IMR-90 (cell line): Measurements from ENCODE around the gene KL. TPM values are rescaled to one million over a fixed set of nuclear protein-coding genes. Genes with fewer than 3 reads are reported as not detected.

Experiments used
- ATAC-seq: fragments of 200-7000 bp; cut with Tn5 transposase; 2 replicates; pipeline ENCODE4 v1.9.1; 2020; ENCODE audit warnings: low read depth, mild to moderate bottlenecking, moderate library complexity
- BruUV-seq: library from RNA; stranded (reverse); fragments of 400-500 nt; replicated peaks from 2 replicates; lab custom pipeline; 2021; lab: Mats Ljungman, UMichigan
- CTCF ChIA-PET: fragments of 300-600 bp; formaldehyde crosslinking; extraction: SDS; loops from one replicate; lab custom pipeline; 2021; ENCODE audit warnings: antibody characterized with exemption; lab: Yijun Ruan, JAX
- POLR2A ChIA-PET: fragments of 300-600 bp; sonication (Branson Sonifier 250); formaldehyde crosslinking; loops from one replicate; lab custom pipeline; 2022; ENCODE audit warnings: antibody characterized with exemption; ENCODE audit not compliant: unreplicated experiment; lab: Charles Lee
- DNase-seq: peaks from one replicate; pipeline ENCODE4 v3.0.0; 2013
- H2AFZ ChIP-seq: replicated peaks from 2 replicates; pipeline ENCODE3; 2013; ENCODE audit warnings: low read length, mild to moderate bottlenecking; ENCODE audit not compliant: poor library complexity
- H2AK5ac ChIP-seq: 2 replicates; pipeline ENCODE4 v1.6.1; 2013; ENCODE audit warnings: low read depth, low read length, inconsistent platforms
- H2AK9ac ChIP-seq: replicated peaks from 2 replicates; pipeline ENCODE3; 2013; ENCODE audit warnings: mild to moderate bottlenecking, low read depth, low read length, moderate library complexity; ENCODE audit not compliant: poor library complexity
- H2BK120ac ChIP-seq: 2 replicates; pipeline ENCODE4 v1.6.1; 2013; ENCODE audit warnings: low read depth, low read length, inconsistent platforms
- H2BK15ac ChIP-seq: 3 replicates; pipeline ENCODE4 v1.6.1; 2013; ENCODE audit warnings: low read depth, low read length, inconsistent platforms
- H2BK20ac ChIP-seq: 2 replicates; pipeline ENCODE4 v1.6.1; 2013; ENCODE audit warnings: low read depth, mild to moderate bottlenecking, inconsistent platforms, low read length, moderate library complexity
- H2BK5ac ChIP-seq: 2 replicates; pipeline ENCODE4 v1.6.1; 2013; ENCODE audit warnings: mild to moderate bottlenecking, low read depth, low read length, inconsistent platforms; ENCODE audit not compliant: poor library complexity, severe bottlenecking
- H3K14ac ChIP-seq: replicated peaks from 2 replicates; pipeline ENCODE4 v1.6.1; 2013; ENCODE audit warnings: low read depth, low read length, inconsistent platforms
- H3K18ac ChIP-seq: 2 replicates; pipeline ENCODE4 v1.6.1; 2013; ENCODE audit warnings: low read depth, low read length, control low read depth
- H3K23ac ChIP-seq: 2 replicates; pipeline ENCODE4 v1.6.1; 2013; ENCODE audit warnings: low read depth, low read length, inconsistent platforms
- H3K27ac ChIP-seq: 2 replicates; pipeline ENCODE4 v1.5.1; 2013; ENCODE audit warnings: mild to moderate bottlenecking, control low read depth, low read length; ENCODE audit not compliant: insufficient read depth
- H3K27me3 ChIP-seq: 2 replicates; pipeline ENCODE4 v1.6.1; 2013; ENCODE audit warnings: low read length; ENCODE audit not compliant: control insufficient read depth, insufficient read depth
- H3K36me3 ChIP-seq: 2 replicates; pipeline ENCODE4 v1.6.1; 2013; ENCODE audit warnings: low read length, mixed read lengths; ENCODE audit not compliant: control insufficient read depth, insufficient read depth
- H3K4ac ChIP-seq: 2 replicates; pipeline ENCODE4 v1.6.1; 2013; ENCODE audit warnings: low read depth, low read length, inconsistent platforms
- H3K4me1 ChIP-seq: 2 replicates; pipeline ENCODE4 v1.6.1; 2013; ENCODE audit warnings: low read length, mixed read lengths; ENCODE audit not compliant: control insufficient read depth, insufficient read depth
- H3K4me2 ChIP-seq: 2 replicates; pipeline ENCODE4 v1.6.1; 2013; ENCODE audit warnings: low read depth, mild to moderate bottlenecking, control low read depth, low read length, moderate library complexity
- H3K4me3 ChIP-seq: 2 replicates; pipeline ENCODE4 v1.5.1; 2013; ENCODE audit warnings: low read depth, mild to moderate bottlenecking, control low read depth, low read length, moderate library complexity; ENCODE audit not compliant: insufficient read depth
- H3K56ac ChIP-seq: 2 replicates; pipeline ENCODE4 v1.6.1; 2013; ENCODE audit warnings: low read length, inconsistent platforms; ENCODE audit not compliant: insufficient read depth; ENCODE audit errors: extremely low read depth
- H3K79me1 ChIP-seq, 2 experiments: 2 replicates each; pipeline ENCODE4 v1.6.1; 2013; ENCODE audit warnings: low read length in 2 of 2, inconsistent platforms in 1 of 2, low read depth in 1 of 2
- H3K9ac ChIP-seq: 2 replicates; pipeline ENCODE4 v1.6.1; 2013; ENCODE audit warnings: low read depth, low read length, control low read depth
- H3K9me1 ChIP-seq: 2 replicates; pipeline ENCODE4 v1.6.1; 2013; ENCODE audit warnings: low read length, inconsistent platforms; ENCODE audit not compliant: insufficient read depth
- H3K9me3 ChIP-seq: 2 replicates; pipeline ENCODE4 v1.6.1; 2013; ENCODE audit warnings: low read length; ENCODE audit not compliant: control insufficient read depth, insufficient read depth
- H4K20me1 ChIP-seq: 2 replicates; pipeline ENCODE4 v1.6.1; 2013; ENCODE audit warnings: low read length, inconsistent platforms; ENCODE audit not compliant: insufficient read depth
- H4K5ac ChIP-seq: 2 replicates; pipeline ENCODE4 v1.6.1; 2013; ENCODE audit warnings: mild to moderate bottlenecking, low read depth, low read length, control low read depth
- H4K8ac ChIP-seq, 2 experiments: 2 replicates each; pipeline ENCODE4 v1.6.1; 2013; ENCODE audit warnings: low read depth in 2 of 2, low read length in 2 of 2, control low read depth in 1 of 2, inconsistent platforms in 1 of 2
- H4K91ac ChIP-seq: 2 replicates; pipeline ENCODE4 v1.6.1; 2013; ENCODE audit warnings: low read depth, low read length, inconsistent platforms; ENCODE audit not compliant: insufficient read depth
- CEBPB ChIP-seq: IDR thresholded peaks from 2 replicates; pipeline ENCODE4 v1.6.1; 2012; ENCODE audit warnings: low read depth, low read length, improper control_type of control experiment
- CHD1 ChIP-seq: IDR thresholded peaks from 2 replicates; pipeline ENCODE4 v1.6.1; 2012; ENCODE audit warnings: low read depth, low read length, improper control_type of control experiment
- FOS ChIP-seq: fragments of 150-350 bp; IDR thresholded peaks from 2 replicates; pipeline ENCODE4 v1.6.1; 2016; ENCODE audit warnings: low read depth, low read length
- MAFK ChIP-seq: IDR thresholded peaks from 2 replicates; pipeline ENCODE4 v1.6.1; 2012; ENCODE audit warnings: low read depth, low read length, improper control_type of control experiment
- MAZ ChIP-seq: IDR thresholded peaks from 2 replicates; pipeline ENCODE4 v1.6.1; 2012; ENCODE audit warnings: low read depth, mild to moderate bottlenecking, low read length, improper control_type of control experiment, moderate library complexity, borderline replicate concordance
- MXI1 ChIP-seq: IDR thresholded peaks from 2 replicates; pipeline ENCODE4 v1.6.1; 2012; ENCODE audit warnings: low read depth, mild to moderate bottlenecking, low read length, moderate library complexity, borderline replicate concordance
- NFE2L2 ChIP-seq: fragments of 150-350 bp; IDR thresholded peaks from 2 replicates; pipeline ENCODE4 v1.6.1; 2016; ENCODE audit warnings: low read depth, mild to moderate bottlenecking, low read length
- POLR2A ChIP-seq: IDR thresholded peaks from 2 replicates; pipeline ENCODE4 v1.6.1; 2012; ENCODE audit warnings: mild to moderate bottlenecking, low read depth, low read length
- RAD21 ChIP-seq: IDR thresholded peaks from 2 replicates; pipeline ENCODE4 v1.6.1; 2012; ENCODE audit warnings: low read length, improper control_type of control experiment
- RFX5 ChIP-seq: IDR thresholded peaks from 2 replicates; pipeline ENCODE4 v1.8.0; 2012; ENCODE audit warnings: low read depth, mild to moderate bottlenecking, low read length, moderate library complexity
- SMC3 ChIP-seq: fragments of 150-350 bp; IDR thresholded peaks from 2 replicates; pipeline ENCODE4 v1.6.1; 2016; ENCODE audit warnings: low read depth, mild to moderate bottlenecking, antibody characterized with exemption, low read length, moderate library complexity
- WGBS, 2 experiments: methylation state at CpG; one replicate each; pipeline versions ENCODE4 v1.1.5 to v1.1.7; 2013; ENCODE audit warnings: missing lambda C conversion rate in 2 of 2; ENCODE audit not compliant: insufficient read length in 1 of 2; ENCODE audit errors: extremely low coverage in 2 of 2; 5-methylcytosine and 5-hydroxymethylcytosine counted together
- dilution Hi-C: fragments of 300-500 bp; cut with HindIII; formaldehyde crosslinking; loops from one replicate; pipeline ENCODE4 v1.14.3; 2018; ENCODE audit warnings: low sequenced_read_pairs; ENCODE audit not compliant: unreplicated experiment
- in situ Hi-C: fragments of 300-500 bp; cut with MboI; formaldehyde crosslinking; loops from 3 replicates; pipeline ENCODE4 v1.14.3; 2019; ENCODE audit warnings: low sequenced_read_pairs, inconsistent platforms, mixed read lengths
- intact Hi-C: fragments of 100-400 bp; cut with micrococcal nuclease; formaldehyde crosslinking; loops from 2 replicates; pipeline ENCODE4 v1.10.0; 2022
- polyA plus RNA-seq, 3 experiments: library from polyadenylated mRNA; depleted of rRNA; stranded (reverse); fragments of >200 nt; gene quantifications; 2 replicates each; pipeline ENCODE4 v1.2.3, GENCODE V29; 2012; ENCODE audit warnings: low replicate concordance in 1 of 3
- total RNA-seq: library from RNA; depleted of rRNA; stranded (reverse); fragments of >200 nt; gene quantifications from 2 replicates; pipeline ENCODE4 v1.2.3, GENCODE V29; 2012
- TF ChIP-seq, protein P1 (sequence below): conservative IDR thresholded peaks from 2 replicates; pipeline ENCODE4 v1.5.1; 2012; ENCODE audit warnings: mild to moderate bottlenecking, low read depth, low read length, improper control_type of control experiment
- TF ChIP-seq, protein P2 (sequence below): fragments of 150-350 bp; IDR thresholded peaks from 2 replicates; pipeline ENCODE4 v1.6.1; 2016; ENCODE audit warnings: low read depth, mild to moderate bottlenecking, low read length, moderate library complexity, borderline replicate concordance
- TF ChIP-seq, protein P3 (sequence below): fragments of 150-350 bp; IDR thresholded peaks from 2 replicates; pipeline ENCODE4 v1.6.1; 2017; ENCODE audit warnings: mild to moderate bottlenecking, antibody characterized with exemption, low read length, low read depth

The KL gene
- total and polyA plus RNA-seq, 2 of the 4 experiments (the other 2 are of a cell fraction), result not detected

GRCh38 chr13:33076001-33076992 is 60.1 kb downstream of the KL start:
- ATAC-seq, result no peak
- Histone ChIP-seq H3K9me1 (no peaks in the 10 kb centered on the region), H2BK20ac (no peak overlapping the region), H2BK5ac (no peak overlapping the region), H2AK5ac (no peak overlapping the region), H2AK9ac (no peak overlapping the region), H2BK120ac (no peak overlapping the region), H3K9ac (no peak overlapping the region), H4K5ac (no peak overlapping the region), H3K23ac (no peak overlapping the region), H3K4me1 (no peaks in the 10 kb centered on the region), H2BK15ac (no peak overlapping the region), H3K9me3 (no peaks in the 10 kb centered on the region), H3K4ac (no peak overlapping the region), H3K4me2 (no peak overlapping the region), H3K27ac (no peak overlapping the region), H3K36me3 (no peaks in the 10 kb centered on the region), H3K79me1 (no peaks in the 10 kb centered on the region), H3K56ac (no peak overlapping the region), H3K14ac (no peak overlapping the region), H3K4me3 (no peak overlapping the region), H4K8ac (no peak overlapping the region), H3K18ac (no peak overlapping the region), H2AFZ (no peak overlapping the region), H4K91ac (no peak overlapping the region), H4K20me1 (no peaks in the 10 kb centered on the region), H3K27me3 (no peaks in the 10 kb centered on the region; the same call in 1 of the 2 replicates)
- TF ChIP-seq NFE2L2, result no peak
- TF ChIP-seq RFX5, result no peak
- TF ChIP-seq POLR2A, result no peak
- TF ChIP-seq, protein P1, sequence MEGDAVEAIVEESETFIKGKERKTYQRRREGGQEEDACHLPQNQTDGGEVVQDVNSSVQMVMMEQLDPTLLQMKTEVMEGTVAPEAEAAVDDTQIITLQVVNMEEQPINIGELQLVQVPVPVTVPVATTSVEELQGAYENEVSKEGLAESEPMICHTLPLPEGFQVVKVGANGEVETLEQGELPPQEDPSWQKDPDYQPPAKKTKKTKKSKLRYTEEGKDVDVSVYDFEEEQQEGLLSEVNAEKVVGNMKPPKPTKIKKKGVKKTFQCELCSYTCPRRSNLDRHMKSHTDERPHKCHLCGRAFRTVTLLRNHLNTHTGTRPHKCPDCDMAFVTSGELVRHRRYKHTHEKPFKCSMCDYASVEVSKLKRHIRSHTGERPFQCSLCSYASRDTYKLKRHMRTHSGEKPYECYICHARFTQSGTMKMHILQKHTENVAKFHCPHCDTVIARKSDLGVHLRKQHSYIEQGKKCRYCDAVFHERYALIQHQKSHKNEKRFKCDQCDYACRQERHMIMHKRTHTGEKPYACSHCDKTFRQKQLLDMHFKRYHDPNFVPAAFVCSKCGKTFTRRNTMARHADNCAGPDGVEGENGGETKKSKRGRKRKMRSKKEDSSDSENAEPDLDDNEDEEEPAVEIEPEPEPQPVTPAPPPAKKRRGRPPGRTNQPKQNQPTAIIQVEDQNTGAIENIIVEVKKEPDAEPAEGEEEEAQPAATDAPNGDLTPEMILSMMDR, result no peak
- TF ChIP-seq MXI1, result no peak
- no peak for TF ChIP-seq MAZ
- TF ChIP-seq FOS, result no peak
- TF ChIP-seq MAFK, result no peak
- no peak for TF ChIP-seq SMC3
- TF ChIP-seq, protein P2, sequence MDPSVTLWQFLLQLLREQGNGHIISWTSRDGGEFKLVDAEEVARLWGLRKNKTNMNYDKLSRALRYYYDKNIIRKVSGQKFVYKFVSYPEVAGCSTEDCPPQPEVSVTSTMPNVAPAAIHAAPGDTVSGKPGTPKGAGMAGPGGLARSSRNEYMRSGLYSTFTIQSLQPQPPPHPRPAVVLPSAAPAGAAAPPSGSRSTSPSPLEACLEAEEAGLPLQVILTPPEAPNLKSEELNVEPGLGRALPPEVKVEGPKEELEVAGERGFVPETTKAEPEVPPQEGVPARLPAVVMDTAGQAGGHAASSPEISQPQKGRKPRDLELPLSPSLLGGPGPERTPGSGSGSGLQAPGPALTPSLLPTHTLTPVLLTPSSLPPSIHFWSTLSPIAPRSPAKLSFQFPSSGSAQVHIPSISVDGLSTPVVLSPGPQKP, result no peak
- no peak for TF ChIP-seq RAD21
- TF ChIP-seq CHD1, result no peak
- TF ChIP-seq, protein P3, sequence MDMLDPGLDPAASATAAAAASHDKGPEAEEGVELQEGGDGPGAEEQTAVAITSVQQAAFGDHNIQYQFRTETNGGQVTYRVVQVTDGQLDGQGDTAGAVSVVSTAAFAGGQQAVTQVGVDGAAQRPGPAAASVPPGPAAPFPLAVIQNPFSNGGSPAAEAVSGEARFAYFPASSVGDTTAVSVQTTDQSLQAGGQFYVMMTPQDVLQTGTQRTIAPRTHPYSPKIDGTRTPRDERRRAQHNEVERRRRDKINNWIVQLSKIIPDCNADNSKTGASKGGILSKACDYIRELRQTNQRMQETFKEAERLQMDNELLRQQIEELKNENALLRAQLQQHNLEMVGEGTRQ, result no peak
- TF ChIP-seq CEBPB, result no peak
- CTCF ChIA-PET, result no interaction called here
- no TSS peak for BruUV-seq
- POLR2A ChIA-PET, result no interaction called here
- intact Hi-C loops, result no loop called here
- in situ Hi-C loops, result no loop called here
- dilution Hi-C loops, result no loop called here
- no peak for DNase-seq
- WGBS, 2 experiments, result 100% methylated on average over 2 of the region's 10 CpGs; no CpG with 5 or more reads in 1 of the 2 experiments
